PC-3 (cell line): ENCODE measurements around the gene ATXN7L1.

Source experiments
- EZH2 ChIP-seq: fragments of 300-600 bp; sonication (generic); IDR thresholded peaks from one replicate; pipeline ENCODE4 v1.6.1; 2017; ENCODE audit warnings: antibody characterized with exemption, mild to moderate bottlenecking, low read length; ENCODE audit not compliant: unreplicated experiment
- EZH2phosphoT487 ChIP-seq: fragments of 300-600 bp; sonication (generic); IDR thresholded peaks from 2 replicates; pipeline ENCODE4 v1.6.1; 2018; ENCODE audit warnings: mild to moderate bottlenecking, antibody characterized with exemption, low read length, borderline replicate concordance
- TF ChIP-seq, protein P1 (sequence below): fragments of 300-600 bp; sonication (generic); conservative IDR thresholded peaks from 2 replicates; pipeline ENCODE4 v1.5.1; 2017; ENCODE audit warnings: antibody characterized with exemption, low read depth, mild to moderate bottlenecking, low read length

DNA sequence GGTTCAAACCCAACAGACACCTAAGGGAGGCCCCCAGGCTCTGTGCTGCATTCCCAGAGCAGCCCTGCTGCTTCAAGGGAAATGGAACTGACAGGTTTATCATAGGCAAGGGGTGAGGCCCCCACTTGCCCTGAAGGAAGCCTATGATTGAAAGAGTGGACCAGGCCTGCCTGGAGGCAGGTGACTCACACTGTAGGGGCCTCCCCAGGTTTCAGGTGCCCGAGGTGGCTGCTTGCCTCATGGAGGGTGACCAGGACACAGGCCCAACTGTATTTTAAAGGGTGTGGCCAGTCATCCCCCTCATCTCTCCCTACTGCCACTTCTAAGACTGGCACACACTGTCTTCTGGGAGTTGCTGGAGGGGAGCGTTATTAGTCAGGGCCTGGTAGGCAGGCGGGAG, 85.4 kb downstream of the ATXN7L1 start:
- TF ChIP-seq, protein P1, sequence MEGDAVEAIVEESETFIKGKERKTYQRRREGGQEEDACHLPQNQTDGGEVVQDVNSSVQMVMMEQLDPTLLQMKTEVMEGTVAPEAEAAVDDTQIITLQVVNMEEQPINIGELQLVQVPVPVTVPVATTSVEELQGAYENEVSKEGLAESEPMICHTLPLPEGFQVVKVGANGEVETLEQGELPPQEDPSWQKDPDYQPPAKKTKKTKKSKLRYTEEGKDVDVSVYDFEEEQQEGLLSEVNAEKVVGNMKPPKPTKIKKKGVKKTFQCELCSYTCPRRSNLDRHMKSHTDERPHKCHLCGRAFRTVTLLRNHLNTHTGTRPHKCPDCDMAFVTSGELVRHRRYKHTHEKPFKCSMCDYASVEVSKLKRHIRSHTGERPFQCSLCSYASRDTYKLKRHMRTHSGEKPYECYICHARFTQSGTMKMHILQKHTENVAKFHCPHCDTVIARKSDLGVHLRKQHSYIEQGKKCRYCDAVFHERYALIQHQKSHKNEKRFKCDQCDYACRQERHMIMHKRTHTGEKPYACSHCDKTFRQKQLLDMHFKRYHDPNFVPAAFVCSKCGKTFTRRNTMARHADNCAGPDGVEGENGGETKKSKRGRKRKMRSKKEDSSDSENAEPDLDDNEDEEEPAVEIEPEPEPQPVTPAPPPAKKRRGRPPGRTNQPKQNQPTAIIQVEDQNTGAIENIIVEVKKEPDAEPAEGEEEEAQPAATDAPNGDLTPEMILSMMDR, result no peak
- TF ChIP-seq EZH2 (no peak), EZH2phosphoT487 (no peak)
